Pancreas (tissue), 10 donors: ENCODE data around the gene CELF4. TPM values are rescaled to one million over a fixed set of nuclear protein-coding genes. Genes with fewer than 3 reads are reported as not detected.

Experiments
- ATAC-seq, 4 donors: fragments of 200-7000 bp; cut with Tn5 transposase; one replicate each; pipeline versions ENCODE4 v1.8.0 to v1.9.1; 2020; ENCODE audit warnings: mild to moderate bottlenecking in 4 of 4, moderate library complexity in 4 of 4
- DNase-seq, 6 donors: peaks; one replicate each; pipeline ENCODE4 v3.0.0-alpha.2; 2020
- FAIRE-seq: peaks from 2 replicates; lab custom pipeline; 2012; peaks lifted over from hg19 to GRCh38; lab: Jason Lieb, UNC
- H3K27ac ChIP-seq, 4 donors: fragments of 200-600 bp; sonication (generic); 1 replicate in 3 of 4; 2 replicates in 1 of 4; pipeline versions ENCODE4 v1.5.0 to v1.8.0; 2020
- H3K27me3 ChIP-seq, 4 donors: fragments of 200-600 bp; one replicate each; pipeline ENCODE4 v1.8.0; 2021
- H3K36me3 ChIP-seq, 3 donors: fragments of 200-600 bp; sonication (generic) in 1 of 3; one replicate each; pipeline versions ENCODE4 v1.5.0 to v1.8.0; 2020 to 2021
- H3K4me1 ChIP-seq, 3 donors: fragments of 200-600 bp; one replicate each; pipeline ENCODE4 v1.8.0; 2021
- H3K4me3 ChIP-seq, 4 donors: fragments of 200-600 bp; sonication (generic) in 2 of 4; one replicate each; pipeline versions ENCODE4 v1.5.0 to v1.8.0; 2020 to 2021
- H3K9me3 ChIP-seq, 4 donors: fragments of 200-600 bp; one replicate each; pipeline ENCODE4 v1.8.0; 2021
- CTCF ChIP-seq, 4 donors: fragments of 200-600 bp; sonication (generic) in 3 of 4; IDR thresholded peaks; one replicate each; pipeline versions ENCODE4 v1.5.0 to v1.8.0; 2021; ENCODE audit warnings: antibody characterized with exemption in 4 of 4
- WGBS, 2 donors: extraction: QIAGEN DNeasy Blood & Tissue Kit; methylation state at CpG; one replicate each; pipeline ENCODE4 v1.1.7; 2013; 5-methylcytosine and 5-hydroxymethylcytosine counted together
- intact Hi-C, 3 donors: fragments of 100-400 bp; cut with DNase I; formaldehyde crosslinking; loops; one replicate each; pipeline versions ENCODE4 v1.11.1 to v1.14.2; 2022
- polyA plus RNA-seq, 2 donors: library from polyadenylated mRNA; stranded (reverse); fragments of 200-250 nt; gene quantifications; one replicate each; pipeline ENCODE4 v1.2.3, GENCODE V29; 2013
- total RNA-seq, 6 donors: library from RNA; stranded (reverse); fragmentation: NEBNext Ultra II Directional in 4 of 6; extraction: Animal tissue kit (Norgen Biotek cat#: 25700) in 4 of 6; gene quantifications; one replicate each; pipeline versions ENCODE4 v1.2.1 to v1.2.4, GENCODE V29; 2021 to 2023
- donor health status: healthy with polysubstance abuse.
- donor health status: DM: no; HTN: no; CAD: no; lungs with moderate emphysema.
- donor health status: DM: no; HTN: no; CAD: no.
- donor health status: control.
- donor health status: control.
- donor health status: Bipolar disorder and iron deficiency.
- donor health status: DM: yes; HTN: yes; CAD: no.
- donor health status: DM: no; HTN: no; CAD: no.
- donor health status: DM: no; HTN: no; CAD: no.
- donor health status: DM: yes; HTN: yes; CAD: no.

The CELF4 gene
- total and polyA plus RNA-seq, 8 donors, result 1.0 to 10.0 (median 2.8) TPM

GRCh38 chr18:37541517-37541916 is 24.1 kb downstream of the CELF4 start:
- Histone ChIP-seq H3K36me3 (no peaks in the 10 kb centered on the region), H3K27ac (no peak overlapping the region), H3K27me3 (peaks cover 0 to 10% (median 0%) of the 10 kb centered on the region in 4 donors), H3K4me3 (no peak overlapping the region), H3K9me3 (no peaks in the 10 kb centered on the region), H3K4me1 (no peaks in the 10 kb centered on the region)
- FAIRE-seq (no peak), ATAC-seq (no peak), DNase-seq (no peak)
- 62 to 76% methylated on average over 7 of the region's 7 CpGs for WGBS, 2 donors
- intact Hi-C loops, result loop anchor here in 1 of 3 donors (10.0 kb wide), 1 partner anchor 197 kb away; no protein-coding TSS in a partner anchor
- no peak for TF ChIP-seq CTCF (IDR thresholded peaks at IDR 0.05)

GRCh38 chr18:37540424-37541138 is 25.0 kb downstream of the CELF4 start:
- no peak overlapping the region for H3K4me3 ChIP-seq
- TF ChIP-seq CTCF (IDR thresholded peaks at IDR 0.05), result no peak
- H3K4me1 ChIP-seq, result no peaks in the 10 kb centered on the region
- no peak overlapping the region for H3K27ac ChIP-seq
- H3K36me3 ChIP-seq, result no peaks in the 10 kb centered on the region
- no peak for DNase-seq
- no peak for ATAC-seq
- intact Hi-C loops, result loop anchor here in 1 of 3 donors (10.0 kb wide), 1 partner anchor 196 kb away; no protein-coding TSS in a partner anchor
- H3K27me3 ChIP-seq, result peaks cover 0 to 10% (median 0%) of the 10 kb centered on the region in 4 donors
- H3K9me3 ChIP-seq, result no peaks in the 10 kb centered on the region
- FAIRE-seq, result no peak
- WGBS, 2 donors, result 28 to 35% methylated on average over 9 of the region's 9 CpGs

- Histone ChIP-seq H3K4me1 (no peaks in the 10 kb centered on the region), H3K4me3 (no peak overlapping the region), H3K9me3 (no peaks in the 10 kb centered on the region), H3K36me3 (no peaks in the 10 kb centered on the region), H3K27me3 (peaks cover 0 to 10% (median 0%) of the 10 kb centered on the region in 4 donors), H3K27ac (no peak overlapping the region)
- ATAC-seq (no peak), FAIRE-seq (no peak), DNase-seq (no peak)
- WGBS, 2 donors, result 62 to 72% methylated on average over 4 of the region's 4 CpGs
- TF ChIP-seq CTCF (IDR thresholded peaks at IDR 0.05), result no peak
- intact Hi-C loops, result loop anchor here in 1 of 3 donors (10.0 kb wide), 2 partner anchors 84 to 194 kb away; no protein-coding TSS in a partner anchor
Measured at GRCh38 chr18:37539236-37539635, 26.4 kb downstream of the CELF4 start.

- FAIRE-seq (no peak), ATAC-seq (peak in 1 of 4 donors; percentile 17), DNase-seq (no peak)
- Histone ChIP-seq H3K27ac (no peak overlapping the region), H3K4me1 (no peaks in the 10 kb centered on the region), H3K27me3 (peaks cover 0 to 10% (median 0%) of the 10 kb centered on the region in 4 donors), H3K9me3 (no peaks in the 10 kb centered on the region), H3K4me3 (no peak overlapping the region), H3K36me3 (no peaks in the 10 kb centered on the region)
- intact Hi-C loops, result loop anchor here in 1 of 3 donors (10.0 kb wide), 2 partner anchors 84 to 194 kb away; no protein-coding TSS in a partner anchor
- TF ChIP-seq CTCF (IDR thresholded peaks at IDR 0.05), result no peak
- 14 to 19% methylated on average over 17 of the region's 17 CpGs for WGBS, 2 donors
Measured at GRCh38 chr18:37538526-37539205, 26.9 kb downstream of the CELF4 start.
